Measurements from ENCODE around the gene CFAP43. TPM values are rescaled to one million over a fixed set of nuclear protein-coding genes. Genes with fewer than 3 reads are reported as not detected.

CFAP43 gene
- total and polyA plus RNA-seq, 9 of the 15 experiments (the other 6 are each of a cell fraction or from before 2014, with no cell fraction given), result 0.07 to 0.86 (median 0.11) TPM; not detected in 1

DNA sequence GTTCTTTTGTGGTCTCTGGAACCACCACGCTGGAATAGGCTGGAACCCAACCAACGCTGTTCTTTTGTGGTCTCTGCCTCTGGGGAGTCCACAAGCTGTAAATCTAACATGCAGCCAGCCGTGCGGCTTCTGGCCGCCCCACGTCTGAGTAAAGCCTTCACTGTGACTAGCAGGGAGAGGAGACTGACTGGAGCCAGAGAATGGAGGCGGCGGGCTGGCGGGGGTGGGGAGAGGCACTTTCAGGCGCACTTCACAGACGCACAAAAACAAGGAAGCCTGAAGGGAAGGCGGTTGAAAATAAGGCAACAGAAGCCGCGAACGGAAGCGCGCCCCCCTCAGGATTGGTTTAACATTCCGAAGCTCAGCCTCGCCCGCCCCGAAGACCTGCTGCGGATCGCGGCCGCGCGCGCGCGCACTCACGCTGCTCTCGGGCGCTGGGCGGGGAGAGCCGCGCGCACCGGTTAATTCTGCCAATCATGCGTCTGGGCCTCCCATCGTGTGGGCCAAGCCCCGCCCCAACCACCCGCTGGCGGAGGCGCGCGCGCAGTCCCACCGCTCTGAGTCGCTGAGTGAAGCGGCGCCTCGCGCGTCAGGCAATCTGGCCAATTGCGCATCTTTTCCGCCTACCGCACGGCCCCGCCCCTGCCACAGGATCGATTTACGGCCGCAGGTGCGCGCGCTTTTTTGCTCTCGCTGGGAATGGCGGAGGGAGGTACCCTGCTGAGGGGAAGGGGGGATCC is 110.5 kb downstream of the CFAP43 start, which contains the start of gene SFR1 (continued):
- TF ChIP-seq, protein P1, sequence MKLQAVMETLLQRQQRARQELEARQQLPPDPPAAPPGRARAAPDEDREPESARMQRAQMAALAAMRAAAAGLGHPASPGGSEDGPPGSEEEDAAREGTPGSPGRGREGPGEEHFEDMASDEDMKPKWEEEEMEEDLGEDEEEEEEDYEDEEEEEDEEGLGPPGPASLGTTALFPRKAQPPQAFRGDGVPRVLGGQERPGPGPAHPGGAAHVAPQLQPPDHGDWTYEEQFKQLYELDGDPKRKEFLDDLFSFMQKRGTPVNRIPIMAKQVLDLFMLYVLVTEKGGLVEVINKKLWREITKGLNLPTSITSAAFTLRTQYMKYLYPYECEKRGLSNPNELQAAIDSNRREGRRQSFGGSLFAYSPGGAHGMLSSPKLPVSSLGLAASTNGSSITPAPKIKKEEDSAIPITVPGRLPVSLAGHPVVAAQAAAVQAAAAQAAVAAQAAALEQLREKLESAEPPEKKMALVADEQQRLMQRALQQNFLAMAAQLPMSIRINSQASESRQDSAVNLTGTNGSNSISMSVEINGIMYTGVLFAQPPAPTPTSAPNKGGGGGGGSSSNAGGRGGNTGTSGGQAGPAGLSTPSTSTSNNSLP (IDR thresholded peaks at IDR 0.05; ENCODE audit: borderline replicate concordance, low read depth, low read length), result no peak
- TF ChIP-seq BACH1 (tag; IDR thresholded peaks at IDR 0.05) (no peak), ZNF583 (CRISPR knock-in tag; IDR thresholded peaks at IDR 0.05) (no peak), CHCHD3 (CRISPR knock-in tag; IDR thresholded peaks at IDR 0.05) (no peak), ZNF77 (CRISPR knock-in tag; IDR thresholded peaks at IDR 0.05) (no peak), ZNF143 (CRISPR knock-in tag; IDR thresholded peaks at IDR 0.05) (no peak), ZNF347 (CRISPR knock-in tag; IDR thresholded peaks at IDR 0.05; ENCODE audit: low read depth) (no peak), LCOR (CRISPR knock-in tag; IDR thresholded peaks at IDR 0.05) (peak; percentile 89), TGIF2 (CRISPR knock-in tag; IDR thresholded peaks at IDR 0.05) (no peak), NUFIP1 (IDR thresholded peaks at IDR 0.05; ENCODE audit: partially characterized antibody) (no peak)
- TF ChIP-seq, protein P2, sequence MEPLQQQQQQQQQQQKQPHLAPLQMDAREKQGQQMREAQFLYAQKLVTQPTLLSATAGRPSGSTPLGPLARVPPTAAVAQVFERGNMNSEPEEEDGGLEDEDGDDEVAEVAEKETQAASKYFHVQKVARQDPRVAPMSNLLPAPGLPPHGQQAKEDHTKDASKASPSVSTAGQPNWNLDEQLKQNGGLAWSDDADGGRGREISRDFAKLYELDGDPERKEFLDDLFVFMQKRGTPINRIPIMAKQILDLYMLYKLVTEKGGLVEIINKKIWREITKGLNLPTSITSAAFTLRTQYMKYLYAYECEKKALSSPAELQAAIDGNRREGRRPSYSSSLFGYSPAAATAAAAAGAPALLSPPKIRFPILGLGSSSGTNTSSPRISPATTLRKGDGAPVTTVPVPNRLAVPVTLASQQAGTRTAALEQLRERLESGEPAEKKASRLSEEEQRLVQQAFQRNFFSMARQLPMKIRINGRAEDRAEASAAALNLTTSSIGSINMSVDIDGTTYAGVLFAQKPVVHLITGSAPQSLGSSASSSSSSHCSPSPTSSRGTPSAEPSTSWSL (CRISPR knock-in tag; IDR thresholded peaks at IDR 0.05; ENCODE audit: borderline replicate concordance), result no peak
- TF ChIP-seq, protein P3, sequence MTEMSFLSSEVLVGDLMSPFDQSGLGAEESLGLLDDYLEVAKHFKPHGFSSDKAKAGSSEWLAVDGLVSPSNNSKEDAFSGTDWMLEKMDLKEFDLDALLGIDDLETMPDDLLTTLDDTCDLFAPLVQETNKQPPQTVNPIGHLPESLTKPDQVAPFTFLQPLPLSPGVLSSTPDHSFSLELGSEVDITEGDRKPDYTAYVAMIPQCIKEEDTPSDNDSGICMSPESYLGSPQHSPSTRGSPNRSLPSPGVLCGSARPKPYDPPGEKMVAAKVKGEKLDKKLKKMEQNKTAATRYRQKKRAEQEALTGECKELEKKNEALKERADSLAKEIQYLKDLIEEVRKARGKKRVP (CRISPR knock-in tag; IDR thresholded peaks at IDR 0.05), result no peak
- TF ChIP-seq, protein P4, sequence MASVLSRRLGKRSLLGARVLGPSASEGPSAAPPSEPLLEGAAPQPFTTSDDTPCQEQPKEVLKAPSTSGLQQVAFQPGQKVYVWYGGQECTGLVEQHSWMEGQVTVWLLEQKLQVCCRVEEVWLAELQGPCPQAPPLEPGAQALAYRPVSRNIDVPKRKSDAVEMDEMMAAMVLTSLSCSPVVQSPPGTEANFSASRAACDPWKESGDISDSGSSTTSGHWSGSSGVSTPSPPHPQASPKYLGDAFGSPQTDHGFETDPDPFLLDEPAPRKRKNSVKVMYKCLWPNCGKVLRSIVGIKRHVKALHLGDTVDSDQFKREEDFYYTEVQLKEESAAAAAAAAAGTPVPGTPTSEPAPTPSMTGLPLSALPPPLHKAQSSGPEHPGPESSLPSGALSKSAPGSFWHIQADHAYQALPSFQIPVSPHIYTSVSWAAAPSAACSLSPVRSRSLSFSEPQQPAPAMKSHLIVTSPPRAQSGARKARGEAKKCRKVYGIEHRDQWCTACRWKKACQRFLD (CRISPR knock-in tag; IDR thresholded peaks at IDR 0.05), result no peak
- TF ChIP-seq, protein P5, sequence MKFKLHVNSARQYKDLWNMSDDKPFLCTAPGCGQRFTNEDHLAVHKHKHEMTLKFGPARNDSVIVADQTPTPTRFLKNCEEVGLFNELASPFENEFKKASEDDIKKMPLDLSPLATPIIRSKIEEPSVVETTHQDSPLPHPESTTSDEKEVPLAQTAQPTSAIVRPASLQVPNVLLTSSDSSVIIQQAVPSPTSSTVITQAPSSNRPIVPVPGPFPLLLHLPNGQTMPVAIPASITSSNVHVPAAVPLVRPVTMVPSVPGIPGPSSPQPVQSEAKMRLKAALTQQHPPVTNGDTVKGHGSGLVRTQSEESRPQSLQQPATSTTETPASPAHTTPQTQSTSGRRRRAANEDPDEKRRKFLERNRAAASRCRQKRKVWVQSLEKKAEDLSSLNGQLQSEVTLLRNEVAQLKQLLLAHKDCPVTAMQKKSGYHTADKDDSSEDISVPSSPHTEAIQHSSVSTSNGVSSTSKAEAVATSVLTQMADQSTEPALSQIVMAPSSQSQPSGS (CRISPR knock-in tag; IDR thresholded peaks at IDR 0.05), result no peak
- TF ChIP-seq, protein P6, sequence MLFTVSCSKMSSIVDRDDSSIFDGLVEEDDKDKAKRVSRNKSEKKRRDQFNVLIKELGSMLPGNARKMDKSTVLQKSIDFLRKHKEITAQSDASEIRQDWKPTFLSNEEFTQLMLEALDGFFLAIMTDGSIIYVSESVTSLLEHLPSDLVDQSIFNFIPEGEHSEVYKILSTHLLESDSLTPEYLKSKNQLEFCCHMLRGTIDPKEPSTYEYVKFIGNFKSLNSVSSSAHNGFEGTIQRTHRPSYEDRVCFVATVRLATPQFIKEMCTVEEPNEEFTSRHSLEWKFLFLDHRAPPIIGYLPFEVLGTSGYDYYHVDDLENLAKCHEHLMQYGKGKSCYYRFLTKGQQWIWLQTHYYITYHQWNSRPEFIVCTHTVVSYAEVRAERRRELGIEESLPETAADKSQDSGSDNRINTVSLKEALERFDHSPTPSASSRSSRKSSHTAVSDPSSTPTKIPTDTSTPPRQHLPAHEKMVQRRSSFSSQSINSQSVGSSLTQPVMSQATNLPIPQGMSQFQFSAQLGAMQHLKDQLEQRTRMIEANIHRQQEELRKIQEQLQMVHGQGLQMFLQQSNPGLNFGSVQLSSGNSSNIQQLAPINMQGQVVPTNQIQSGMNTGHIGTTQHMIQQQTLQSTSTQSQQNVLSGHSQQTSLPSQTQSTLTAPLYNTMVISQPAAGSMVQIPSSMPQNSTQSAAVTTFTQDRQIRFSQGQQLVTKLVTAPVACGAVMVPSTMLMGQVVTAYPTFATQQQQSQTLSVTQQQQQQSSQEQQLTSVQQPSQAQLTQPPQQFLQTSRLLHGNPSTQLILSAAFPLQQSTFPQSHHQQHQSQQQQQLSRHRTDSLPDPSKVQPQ (CRISPR knock-in tag; IDR thresholded peaks at IDR 0.05; ENCODE audit: borderline replicate concordance), result no peak
- TF ChIP-seq, protein P7, sequence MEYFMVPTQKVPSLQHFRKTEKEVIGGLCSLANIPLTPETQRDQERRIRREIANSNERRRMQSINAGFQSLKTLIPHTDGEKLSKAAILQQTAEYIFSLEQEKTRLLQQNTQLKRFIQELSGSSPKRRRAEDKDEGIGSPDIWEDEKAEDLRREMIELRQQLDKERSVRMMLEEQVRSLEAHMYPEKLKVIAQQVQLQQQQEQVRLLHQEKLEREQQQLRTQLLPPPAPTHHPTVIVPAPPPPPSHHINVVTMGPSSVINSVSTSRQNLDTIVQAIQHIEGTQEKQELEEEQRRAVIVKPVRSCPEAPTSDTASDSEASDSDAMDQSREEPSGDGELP (CRISPR knock-in tag; IDR thresholded peaks at IDR 0.05; ENCODE audit: borderline replicate concordance), result peak; percentile 82
